GM23338 (cell line): ENCODE measurements around the gene EPHA10. TPM values are rescaled to one million over a fixed set of nuclear protein-coding genes. Genes with fewer than 3 reads are reported as not detected.

Experiments
- ATAC-seq: fragments of 200-7000 bp; cut with Tn5 transposase; 3 replicates; pipeline ENCODE4 v1.9.1; 2020
- DNase-seq: peaks from one replicate; pipeline ENCODE4 v3.0.0-alpha.2; 2015; ENCODE audit warnings: low spot score
- H2AFZ ChIP-seq: fragments of 200-600 bp; sonication (generic); 2 replicates; pipeline ENCODE4 v1.8.0; 2016; ENCODE audit warnings: antibody characterized with exemption, mild to moderate bottlenecking, moderate library complexity
- H3F3A ChIP-seq: fragments of 200-600 bp; sonication (generic); replicated peaks from 2 replicates; pipeline ENCODE4 v1.8.0; 2017; ENCODE audit warnings: antibody characterized with exemption, mixed run types, low read depth
- H3K27ac ChIP-seq: fragments of 200-600 bp; sonication (generic); 2 replicates; pipeline ENCODE4 v1.6.1; 2016; ENCODE audit warnings: low read depth
- H3K27me3 ChIP-seq: fragments of 200-600 bp; sonication (generic); 2 replicates; pipeline ENCODE4 v1.8.0; 2016; ENCODE audit warnings: mild to moderate bottlenecking, mixed run types, moderate library complexity; ENCODE audit not compliant: insufficient read depth
- H3K36me3 ChIP-seq: fragments of 200-600 bp; sonication (generic); 2 replicates; pipeline ENCODE4 v1.8.0; 2016; ENCODE audit warnings: mild to moderate bottlenecking; ENCODE audit not compliant: insufficient read depth
- H3K4me1 ChIP-seq: fragments of 200-600 bp; sonication (generic); 2 replicates; pipeline ENCODE4 v1.8.0; 2016; ENCODE audit warnings: mild to moderate bottlenecking, moderate library complexity; ENCODE audit not compliant: insufficient read depth
- H3K4me2 ChIP-seq: fragments of 200-600 bp; sonication (generic); 2 replicates; pipeline ENCODE4 v1.7.1; 2017; ENCODE audit warnings: mixed run types
- H3K4me3 ChIP-seq: fragments of 200-600 bp; sonication (generic); 2 replicates; pipeline ENCODE4 v1.6.1; 2016; ENCODE audit warnings: mixed run types
- H3K79me2 ChIP-seq: fragments of 200-600 bp; sonication (generic); replicated peaks from 2 replicates; pipeline ENCODE4 v1.8.0; 2017; ENCODE audit warnings: mild to moderate bottlenecking; ENCODE audit not compliant: insufficient read depth
- H3K9me2 ChIP-seq: fragments of 200-600 bp; sonication (generic); 2 replicates; pipeline ENCODE4 v1.8.0; 2017; ENCODE audit not compliant: insufficient read depth
- H4K20me1 ChIP-seq: fragments of 200-600 bp; sonication (generic); replicated peaks from 2 replicates; pipeline ENCODE4 v1.8.0; 2017; ENCODE audit warnings: mild to moderate bottlenecking; ENCODE audit not compliant: insufficient read depth
- H3K27ac Mint-ChIP-seq: 2 replicates; pipeline ENCODE4 v1.8.0; 2020; ENCODE audit warnings: inconsistent platforms, mild to moderate bottlenecking, moderate library complexity, mixed read lengths
- H3K27me3 Mint-ChIP-seq: 3 replicates; pipeline ENCODE4 v1.8.0; 2022; ENCODE audit warnings: low read depth, mild to moderate bottlenecking, moderate library complexity, mixed read lengths, inconsistent platforms; ENCODE audit not compliant: insufficient read depth, poor library complexity
- H3K36me3 Mint-ChIP-seq: 3 replicates; pipeline ENCODE4 v1.8.0; 2021; ENCODE audit warnings: low read depth, mild to moderate bottlenecking, inconsistent platforms, moderate library complexity, mixed read lengths
- H3K4me1 Mint-ChIP-seq: 3 replicates; pipeline ENCODE4 v1.8.0; 2020; ENCODE audit warnings: mild to moderate bottlenecking, inconsistent platforms, mixed read lengths
- H3K4me3 Mint-ChIP-seq: 3 replicates; pipeline ENCODE4 v1.8.0; 2021; ENCODE audit warnings: moderate library complexity, mild to moderate bottlenecking, inconsistent platforms, mixed read lengths
- H3K9me3 Mint-ChIP-seq: 3 replicates; pipeline ENCODE4 v1.8.0; 2020; ENCODE audit warnings: moderate library complexity, mild to moderate bottlenecking, inconsistent platforms, mixed read lengths
- CREB1 ChIP-seq: fragments of 250-450 bp; sonication (Bioruptor Pico); IDR thresholded peaks from 2 replicates; pipeline ENCODE4 v1.5.0; 2020; ENCODE audit warnings: low read depth, mild to moderate bottlenecking, moderate library complexity
- EZH2 ChIP-seq: fragments of 200-600 bp; sonication (generic); IDR thresholded peaks from one replicate; pipeline ENCODE4 v1.8.0; 2017; ENCODE audit warnings: antibody characterized with exemption, mild to moderate bottlenecking, low read depth; ENCODE audit not compliant: unreplicated experiment
- JUNB ChIP-seq: IDR thresholded peaks from one replicate; pipeline ENCODE4 v1.6.1; 2016; ENCODE audit warnings: antibody characterized with exemption; ENCODE audit not compliant: unreplicated experiment
- NANOG ChIP-seq: IDR thresholded peaks from 2 replicates; pipeline ENCODE4 v1.6.1; 2016; ENCODE audit warnings: antibody characterized with exemption, borderline replicate concordance
- POLR2AphosphoS5 ChIP-seq: IDR thresholded peaks from 2 replicates; pipeline ENCODE4 v1.6.1; 2016; ENCODE audit warnings: antibody characterized with exemption, low read depth
- REST ChIP-seq: IDR thresholded peaks from one replicate; pipeline ENCODE4 v1.6.1; 2018; ENCODE audit warnings: antibody characterized with exemption; ENCODE audit not compliant: unreplicated experiment
- STAT1 ChIP-seq: IDR thresholded peaks from one replicate; pipeline ENCODE4 v1.6.1; 2016; ENCODE audit warnings: antibody characterized with exemption; ENCODE audit not compliant: unreplicated experiment
- ZNF114 ChIP-seq: fragments of 250-450 bp; sonication (Bioruptor Pico); IDR thresholded peaks from 2 replicates; pipeline ENCODE4 v1.5.0; 2020; ENCODE audit warnings: mild to moderate bottlenecking, moderate library complexity
- ZNF331 ChIP-seq: fragments of 250-450 bp; sonication (Bioruptor Pico); IDR thresholded peaks from 2 replicates; pipeline ENCODE4 v1.5.0; 2020; ENCODE audit warnings: low read depth, mild to moderate bottlenecking, moderate library complexity
- polyA plus RNA-seq: library from polyadenylated mRNA; unstranded; fragments of >200 nt; fragmentation: Nextera tagmentation; extraction: Ambion mirVana; gene quantifications from 2 replicates; pipeline ENCODE4 v1.2.1, GENCODE V29; 2016
- total RNA-seq: library from RNA; depleted of rRNA; stranded (reverse); fragments of >200 nt; shearing (Covaris generic); gene quantifications from 2 replicates; pipeline ENCODE4 v1.2.3, GENCODE V29; 2014
- TF ChIP-seq, protein P1 (sequence below): fragments of 250-450 bp; sonication (Bioruptor Pico); IDR thresholded peaks from 2 replicates; pipeline ENCODE4 v1.5.0; 2020; ENCODE audit warnings: mild to moderate bottlenecking, moderate library complexity

EPHA10 gene
- total and polyA plus RNA-seq, 2 experiments from 2014 or later = 0.76 to 2.4 TPM

- ATAC-seq (no peak), DNase-seq (no peak)
- peaks cover 80% of the 10 kb centered on the region for H3K36me3 Mint-ChIP-seq
- no peaks in the 10 kb centered on the region for H3K9me3 Mint-ChIP-seq
- Histone ChIP-seq H3K79me2 (peaks cover 8% of the 10 kb centered on the region; the same call in 1 of the 2 replicates), H3K36me3 (peaks cover 59% of the 10 kb centered on the region), H3K4me1 (no peaks in the 10 kb centered on the region), H3K4me2 (no peak overlapping the region), H3K27ac (no peak overlapping the region), H4K20me1 (peaks cover 22% of the 10 kb centered on the region; the same call in 1 of the 2 replicates), H3K4me3 (no peak overlapping the region), H3K27me3 (no peaks in the 10 kb centered on the region), H3F3A (no peaks in the 10 kb centered on the region), H3K9me2 (no peaks in the 10 kb centered on the region), H2AFZ (no peak overlapping the region)
- no peaks in the 10 kb centered on the region for H3K4me1 Mint-ChIP-seq
- H3K27me3 Mint-ChIP-seq = peaks cover 1% of the 10 kb centered on the region
- TF ChIP-seq ZNF331 (CRISPR knock-in tag) = no peak
- TF ChIP-seq REST = no peak
- TF ChIP-seq STAT1 = no peak
- TF ChIP-seq EZH2 = no peak
- no peak for TF ChIP-seq NANOG
- TF ChIP-seq, protein P1, sequence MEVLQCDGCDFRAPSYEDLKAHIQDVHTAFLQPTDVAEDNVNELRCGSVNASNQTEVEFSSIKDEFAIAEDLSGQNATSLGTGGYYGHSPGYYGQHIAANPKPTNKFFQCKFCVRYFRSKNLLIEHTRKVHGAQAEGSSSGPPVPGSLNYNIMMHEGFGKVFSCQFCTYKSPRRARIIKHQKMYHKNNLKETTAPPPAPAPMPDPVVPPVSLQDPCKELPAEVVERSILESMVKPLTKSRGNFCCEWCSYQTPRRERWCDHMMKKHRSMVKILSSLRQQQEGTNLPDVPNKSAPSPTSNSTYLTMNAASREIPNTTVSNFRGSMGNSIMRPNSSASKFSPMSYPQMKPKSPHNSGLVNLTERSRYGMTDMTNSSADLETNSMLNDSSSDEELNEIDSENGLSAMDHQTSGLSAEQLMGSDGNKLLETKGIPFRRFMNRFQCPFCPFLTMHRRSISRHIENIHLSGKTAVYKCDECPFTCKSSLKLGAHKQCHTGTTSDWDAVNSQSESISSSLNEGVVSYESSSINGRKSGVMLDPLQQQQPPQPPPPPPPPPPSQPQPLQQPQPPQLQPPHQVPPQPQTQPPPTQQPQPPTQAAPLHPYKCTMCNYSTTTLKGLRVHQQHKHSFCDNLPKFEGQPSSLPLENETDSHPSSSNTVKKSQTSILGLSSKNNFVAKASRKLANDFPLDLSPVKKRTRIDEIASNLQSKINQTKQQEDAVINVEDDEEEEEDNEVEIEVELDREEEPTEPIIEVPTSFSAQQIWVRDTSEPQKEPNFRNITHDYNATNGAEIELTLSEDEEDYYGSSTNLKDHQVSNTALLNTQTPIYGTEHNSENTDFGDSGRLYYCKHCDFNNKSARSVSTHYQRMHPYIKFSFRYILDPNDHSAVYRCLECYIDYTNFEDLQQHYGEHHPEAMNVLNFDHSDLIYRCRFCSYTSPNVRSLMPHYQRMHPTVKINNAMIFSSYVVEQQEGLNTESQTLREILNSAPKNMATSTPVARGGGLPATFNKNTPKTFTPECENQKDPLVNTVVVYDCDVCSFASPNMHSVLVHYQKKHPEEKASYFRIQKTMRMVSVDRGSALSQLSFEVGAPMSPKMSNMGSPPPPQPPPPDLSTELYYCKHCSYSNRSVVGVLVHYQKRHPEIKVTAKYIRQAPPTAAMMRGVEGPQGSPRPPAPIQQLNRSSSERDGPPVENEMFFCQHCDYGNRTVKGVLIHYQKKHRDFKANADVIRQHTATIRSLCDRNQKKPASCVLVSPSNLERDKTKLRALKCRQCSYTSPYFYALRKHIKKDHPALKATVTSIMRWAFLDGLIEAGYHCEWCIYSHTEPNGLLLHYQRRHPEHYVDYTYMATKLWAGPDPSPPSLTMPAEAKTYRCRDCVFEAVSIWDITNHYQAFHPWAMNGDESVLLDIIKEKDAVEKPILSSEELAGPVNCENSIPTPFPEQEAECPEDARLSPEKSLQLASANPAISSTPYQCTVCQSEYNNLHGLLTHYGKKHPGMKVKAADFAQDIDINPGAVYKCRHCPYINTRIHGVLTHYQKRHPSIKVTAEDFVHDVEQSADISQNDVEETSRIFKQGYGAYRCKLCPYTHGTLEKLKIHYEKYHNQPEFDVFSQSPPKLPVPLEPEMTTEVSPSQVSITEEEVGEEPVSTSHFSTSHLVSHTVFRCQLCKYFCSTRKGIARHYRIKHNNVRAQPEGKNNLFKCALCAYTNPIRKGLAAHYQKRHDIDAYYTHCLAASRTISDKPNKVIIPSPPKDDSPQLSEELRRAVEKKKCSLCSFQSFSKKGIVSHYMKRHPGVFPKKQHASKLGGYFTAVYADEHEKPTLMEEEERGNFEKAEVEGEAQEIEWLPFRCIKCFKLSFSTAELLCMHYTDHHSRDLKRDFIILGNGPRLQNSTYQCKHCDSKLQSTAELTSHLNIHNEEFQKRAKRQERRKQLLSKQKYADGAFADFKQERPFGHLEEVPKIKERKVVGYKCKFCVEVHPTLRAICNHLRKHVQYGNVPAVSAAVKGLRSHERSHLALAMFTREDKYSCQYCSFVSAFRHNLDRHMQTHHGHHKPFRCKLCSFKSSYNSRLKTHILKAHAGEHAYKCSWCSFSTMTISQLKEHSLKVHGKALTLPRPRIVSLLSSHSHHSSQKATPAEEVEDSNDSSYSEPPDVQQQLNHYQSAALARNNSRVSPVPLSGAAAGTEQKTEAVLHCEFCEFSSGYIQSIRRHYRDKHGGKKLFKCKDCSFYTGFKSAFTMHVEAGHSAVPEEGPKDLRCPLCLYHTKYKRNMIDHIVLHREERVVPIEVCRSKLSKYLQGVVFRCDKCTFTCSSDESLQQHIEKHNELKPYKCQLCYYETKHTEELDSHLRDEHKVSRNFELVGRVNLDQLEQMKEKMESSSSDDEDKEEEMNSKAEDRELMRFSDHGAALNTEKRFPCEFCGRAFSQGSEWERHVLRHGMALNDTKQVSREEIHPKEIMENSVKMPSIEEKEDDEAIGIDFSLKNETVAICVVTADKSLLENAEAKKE = no peak
- no peak for TF ChIP-seq POLR2AphosphoS5
- TF ChIP-seq CREB1 (CRISPR knock-in tag) = no peak
- no peak for TF ChIP-seq JUNB
- TF ChIP-seq ZNF114 = no peak
- no peak overlapping the region for H3K27ac Mint-ChIP-seq
- H3K4me3 Mint-ChIP-seq = no peak overlapping the region
Observed at GRCh38 chr1:37699147-37699546, 65.8 kb downstream of the EPHA10 start.
